K562 (cell line): Measurements from ENCODE around the gene UBE3D. TPM values are rescaled to one million over a fixed set of nuclear protein-coding genes. Genes with fewer than 3 reads are reported as not detected.
"Not testable (repeated sequence)": the region's sequence is repeated elsewhere in the genome, so short reads cannot be mapped to it uniquely, and the experiment has no call there.

Experiments used
- ATAC-seq: fragments of 200-7000 bp; cut with Tn5 transposase; 3 replicates; pipeline ENCODE4 v1.9.1; 2020; ENCODE audit warnings: moderate library complexity
- BruUV-seq: library from RNA; stranded (reverse); fragments of 400-500 nt; replicated peaks from 2 replicates; lab custom pipeline; 2021; lab: Mats Ljungman, UMichigan
- CTCF ChIA-PET: fragments of 300-600 bp; formaldehyde crosslinking; extraction: SDS; loops from one replicate; lab custom pipeline; 2021; ENCODE audit warnings: low intra/inter-chr PET ratio; lab: Yijun Ruan, JAX
- POLR2A ChIA-PET: fragments of 300-600, 350-650 bp; sonication (Branson Sonifier 250); formaldehyde crosslinking; extraction: SDS; loops from one replicate; lab custom pipeline; 2021; ENCODE audit warnings: antibody characterized with exemption, inconsistent platforms; lab: Yijun Ruan, JAX
- DNase-seq, 4 experiments: peaks; one replicate each; pipeline versions ENCODE4 v3.0.0 to v3.0.0-alpha.2; 2011 to 2018; ENCODE audit warnings: low spot score in 3 of 4, mixed read lengths in 3 of 4; ENCODE audit errors: extremely low read depth in 1 of 4
- FAIRE-seq: peaks from 2 replicates; lab custom pipeline; 2011; peaks lifted over from hg19 to GRCh38; lab: Jason Lieb, UNC
- H2AFZ ChIP-seq: 2 replicates; pipeline ENCODE4 v1.6.0; 2011; ENCODE audit warnings: low read depth, low read length, control low read depth, inconsistent platforms
- H3K27ac ChIP-seq: fragments of 200-600 bp; 3 replicates; pipeline ENCODE4 v1.8.0; 2011; ENCODE audit warnings: low read depth, mild to moderate bottlenecking, control low read depth, inconsistent platforms, low read length, moderate library complexity, mixed read lengths; ENCODE audit errors: extremely low read depth
- H3K27me3 ChIP-seq, 2 experiments: fragments of 300-600 bp in 1 of 2; 2 replicates in 1 of 2; 3 replicates in 1 of 2; pipeline versions ENCODE4 v1.6.0 to v1.8.0; 2011; ENCODE audit warnings: inconsistent platforms in 2 of 2, low read length in 2 of 2, mild to moderate bottlenecking in 1 of 2, mixed read lengths in 1 of 2, moderate library complexity in 1 of 2; ENCODE audit not compliant: control insufficient read depth in 2 of 2, insufficient read depth in 2 of 2
- H3K36me3 ChIP-seq: fragments of 300-600 bp; 3 replicates; pipeline ENCODE4 v1.8.0; 2011; ENCODE audit warnings: mild to moderate bottlenecking, low read length, inconsistent platforms; ENCODE audit not compliant: control insufficient read depth, insufficient read depth
- H3K4me1 ChIP-seq, 2 experiments: fragments of 200-600 bp in 1 of 2; replicated peaks in 1 of 2; 2 replicates in 1 of 2; 3 replicates in 1 of 2; pipeline versions ENCODE4 v1.5.1 to v1.8.0; 2011; ENCODE audit warnings: inconsistent platforms in 2 of 2, low read length in 2 of 2, mild to moderate bottlenecking in 1 of 2, mixed read lengths in 1 of 2, moderate library complexity in 1 of 2; ENCODE audit not compliant: control insufficient read depth in 2 of 2, insufficient read depth in 2 of 2
- H3K4me2 ChIP-seq: 2 replicates; pipeline ENCODE4 v1.6.1; 2011; ENCODE audit warnings: low read length, control low read depth, inconsistent platforms, mixed read lengths; ENCODE audit not compliant: insufficient read depth
- H3K4me3 ChIP-seq: fragments of 200-600 bp; sonication (generic), shearing (Covaris generic); 2 replicates; pipeline ENCODE4 v1.5.1; 2016; ENCODE audit warnings: control low read depth, inconsistent platforms
- H3K79me2 ChIP-seq: fragments of 200-600 bp; 3 replicates; pipeline ENCODE4 v1.8.0; 2011; ENCODE audit warnings: low read length, inconsistent platforms; ENCODE audit not compliant: control insufficient read depth, insufficient read depth
- H3K9ac ChIP-seq, 2 experiments: 2 replicates each; pipeline versions ENCODE4 v1.6.0 to v1.6.1; 2011; ENCODE audit warnings: low read depth in 2 of 2, low read length in 2 of 2, control low read depth in 1 of 2, inconsistent platforms in 1 of 2, mild to moderate bottlenecking in 1 of 2, mixed read lengths in 1 of 2; ENCODE audit not compliant: insufficient read depth in 1 of 2
- H3K9me1 ChIP-seq: one replicate; pipeline ENCODE4 v1.6.0; 2011; ENCODE audit warnings: inconsistent platforms, mild to moderate bottlenecking, low read length, moderate library complexity; ENCODE audit not compliant: control insufficient read depth, insufficient read depth
- H3K9me3 ChIP-seq: replicated peaks from 2 replicates; pipeline ENCODE4 v1.5.1; 2011; ENCODE audit warnings: low read depth, low read length, inconsistent platforms; ENCODE audit not compliant: control insufficient read depth, insufficient read depth
- H4K20me1 ChIP-seq: replicated peaks from 2 replicates; pipeline ENCODE4 v1.6.1; 2011; ENCODE audit warnings: low read length, inconsistent platforms, mixed read lengths; ENCODE audit not compliant: control insufficient read depth, insufficient read depth
- CBX3 ChIP-seq, 2 experiments: IDR thresholded peaks; 1 replicate in 1 of 2; 2 replicates in 1 of 2; pipeline ENCODE4 v1.6.1; 2012; ENCODE audit warnings: inconsistent platforms in 2 of 2, low read length in 2 of 2, borderline replicate concordance in 1 of 2, control low read depth in 1 of 2
- CBX5 ChIP-seq: IDR thresholded peaks from 2 replicates; pipeline ENCODE4 v1.6.1; 2014; ENCODE audit warnings: low read depth, borderline replicate concordance
- CEBPZ ChIP-seq: fragments of 150-350 bp; IDR thresholded peaks from 2 replicates; pipeline ENCODE4 v1.6.1; 2014; ENCODE audit warnings: low read depth, mild to moderate bottlenecking, low read length, borderline replicate concordance
- E2F8 ChIP-seq: fragments of 450-650 bp; IDR thresholded peaks from 2 replicates; pipeline ENCODE4 v1.7.1; 2018; ENCODE audit warnings: mild to moderate bottlenecking, low read depth; ENCODE audit not compliant: partially characterized antibody
- TRIM24 ChIP-seq, 2 experiments: fragments of 450-650 bp; IDR thresholded peaks; 2 replicates each; pipeline ENCODE4 v1.6.1; 2016
- TRIM28 ChIP-seq: fragments of 450-650 bp; IDR thresholded peaks from 2 replicates; pipeline ENCODE4 v1.6.1; 2017
- XRCC3 ChIP-seq: fragments of 450-650 bp; IDR thresholded peaks from 2 replicates; pipeline ENCODE4 v1.6.1; 2017; ENCODE audit warnings: mild to moderate bottlenecking, moderate library complexity
- ZFP36 ChIP-seq: fragments of 150-350 bp; IDR thresholded peaks from 2 replicates; pipeline ENCODE4 v1.6.1; 2018; ENCODE audit warnings: low read length, low read depth; ENCODE audit not compliant: partially characterized antibody
- WGBS: fragments of 100-300 bp; shearing (Covaris generic); methylation state at CpG from one replicate; pipeline ENCODE4 v1.1.6; 2016; ENCODE audit warnings: low coverage, mixed read lengths; ENCODE audit not compliant: insufficient coverage; ENCODE audit errors: missing lambda C conversion rate; 5-methylcytosine and 5-hydroxymethylcytosine counted together
- in situ Hi-C: fragments of 300-500 bp; cut with MboI; formaldehyde crosslinking; loops from 4 replicates; pipeline ENCODE4 v1.15.0; 2018; ENCODE audit warnings: inconsistent platforms, mixed read lengths
- intact Hi-C: fragments of 100-400 bp; cut with micrococcal nuclease; formaldehyde crosslinking; loops from 2 replicates; pipeline ENCODE4 v1.14.2; 2022
- polyA plus RNA-seq, 8 experiments: library from polyadenylated mRNA; depleted of rRNA in 4 of 8; stranded (reverse) in 5 of 8; unstranded in 3 of 8; fragments of >200 nt; fragmentation: Nextera tagmentation in 2 of 8; fragmentation: Illumina TruSeq in 1 of 8; extraction: Ambion mirVana in 2 of 8; extraction: Trizol in 1 of 8; gene quantifications; 2 replicates each; pipeline versions ENCODE4 v1.2.1 to v1.2.3, GENCODE V29; 2011 to 2014; ENCODE audit warnings: inconsistent platforms in 1 of 8, missing spikeins in 1 of 8
- total RNA-seq, 7 experiments: library from RNA; depleted of rRNA in 6 of 7; stranded (reverse); fragments of >200 nt in 6 of 7; fragmentation: Illumina TruSeq in 2 of 7; extraction: Trizol in 2 of 7; gene quantifications; 2 replicates each; pipeline versions ENCODE4 v1.2.1 to v1.2.3, GENCODE V29; 2011 to 2021; ENCODE audit warnings: low replicate concordance in 1 of 7
- TF ChIP-seq, protein P1 (sequence below): fragments of 450-650 bp; IDR thresholded peaks from 2 replicates; pipeline ENCODE4 v1.6.1; 2018; ENCODE audit warnings: mild to moderate bottlenecking, low read depth; ENCODE audit not compliant: partially characterized antibody

UBE3D gene
- total and polyA plus RNA-seq, 9 of the 15 experiments (the other 6 are each of a cell fraction or from before 2014, with no cell fraction given), result 9.4 to 17.6 (median 11.9) TPM

GRCh38 chr6:82951389-82951788, 114.3 kb downstream of the UBE3D start (continued):
- TF ChIP-seq E2F8, result no peak
- no peak for TF ChIP-seq CBX3 (IDR thresholded peaks at IDR 0.05; ENCODE audit: borderline replicate concordance in 1 of 2, low read length in 2 of 2)
- TF ChIP-seq, all 486 proteins: peak for 0

DNA sequence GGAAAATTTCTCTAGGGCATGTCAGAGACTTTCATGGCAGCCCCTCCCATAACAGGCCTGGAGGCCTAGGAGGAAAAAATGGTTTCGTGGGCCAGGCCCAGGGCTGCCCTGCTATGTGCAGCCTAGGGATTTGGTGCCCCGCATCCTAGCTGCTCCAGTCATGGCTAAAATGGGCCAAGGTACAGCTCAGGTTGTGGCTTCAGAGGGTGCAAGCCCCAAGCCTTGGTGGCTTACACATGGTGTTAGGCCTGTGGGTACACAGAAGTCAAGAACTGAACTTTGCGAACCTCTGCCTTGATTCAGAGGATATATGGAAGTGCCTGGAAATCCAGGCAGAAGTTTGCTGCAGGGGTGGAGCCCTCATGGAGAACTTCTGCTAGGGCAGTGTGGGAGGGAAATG, 134.7 kb downstream of the UBE3D start:
- H3K9ac ChIP-seq, ATAC-seq, H3K9me1 ChIP-seq, H3K4me3 ChIP-seq, in situ Hi-C loops, POLR2A ChIA-PET, H3K36me3 ChIP-seq, H2AFZ ChIP-seq, H3K27me3 ChIP-seq, H4K20me1 ChIP-seq, CTCF ChIA-PET, BruUV-seq, H3K27ac ChIP-seq, H3K4me2 ChIP-seq, H3K4me1 ChIP-seq, FAIRE-seq, H3K79me2 ChIP-seq, intact Hi-C loops, DNase-seq: not testable (repeated sequence)
- peaks cover 23% of the 10 kb centered on the region for H3K9me3 ChIP-seq
- WGBS, result 93% methylated on average over 3 of the region's 3 CpGs
- TF ChIP-seq, protein P1, sequence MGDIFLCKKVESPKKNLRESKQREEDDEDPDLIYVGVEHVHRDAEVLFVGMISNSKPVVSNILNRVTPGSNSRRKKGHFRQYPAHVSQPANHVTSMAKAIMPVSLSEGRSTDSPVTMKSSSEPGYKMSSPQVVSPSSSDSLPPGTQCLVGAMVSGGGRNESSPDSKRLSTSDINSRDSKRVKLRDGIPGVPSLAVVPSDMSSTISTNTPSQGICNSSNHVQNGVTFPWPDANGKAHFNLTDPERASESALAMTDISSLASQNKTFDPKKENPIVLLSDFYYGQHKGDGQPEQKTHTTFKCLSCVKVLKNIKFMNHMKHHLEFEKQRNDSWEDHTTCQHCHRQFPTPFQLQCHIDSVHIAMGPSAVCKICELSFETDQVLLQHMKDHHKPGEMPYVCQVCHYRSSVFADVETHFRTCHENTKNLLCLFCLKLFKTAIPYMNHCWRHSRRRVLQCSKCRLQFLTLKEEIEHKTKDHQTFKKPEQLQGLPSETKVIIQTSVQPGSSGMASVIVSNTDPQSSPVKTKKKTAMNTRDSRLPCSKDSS, result peak; percentile 86
- peak; percentile 49; the same call in 1 of the 2 replicates for TF ChIP-seq CBX5
- TF ChIP-seq XRCC3, result 0 out of 2 replicates have a peak, but pooled peaks have one; percentile 28
- TF ChIP-seq ZFP36, result peak; percentile 85
- peak; percentile 86 for TF ChIP-seq TRIM28
- TF ChIP-seq CEBPZ, result peak; percentile 47; the same call in 1 of the 2 replicates
- peak in 1 of 2 experiments; percentile 56; a peak in 2 of 4 replicates for TF ChIP-seq TRIM24 (IDR thresholded peaks at IDR 0.05)
